Measurements from ENCODE around the gene ZNF438. TPM values are rescaled to one million over a fixed set of nuclear protein-coding genes. Genes with fewer than 3 reads are reported as not detected.

Gene ZNF438
- total RNA-seq, 2 experiments from 2014 or later: 2.1 to 2.5 TPM

DNA sequence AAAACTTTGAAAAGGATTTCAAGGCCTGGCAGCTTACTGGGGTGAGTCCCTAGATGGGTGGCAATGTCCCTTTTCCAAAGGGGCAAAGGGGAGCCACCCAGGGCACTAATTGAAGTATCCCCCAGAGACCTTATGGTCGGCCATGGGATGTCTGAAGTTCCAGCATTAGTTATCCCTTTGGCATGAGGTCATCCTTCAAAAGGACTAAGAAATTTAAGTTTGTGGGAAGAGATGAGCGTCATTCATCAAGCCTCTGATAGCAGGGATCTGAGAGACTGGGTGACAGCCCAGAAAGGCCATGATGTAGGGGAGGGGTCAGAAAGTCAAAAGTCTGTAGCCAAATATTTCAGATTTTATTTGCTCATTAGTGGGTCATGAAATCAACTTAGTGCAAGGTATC, 195.3 kb downstream of the ZNF438 start:
- no peak overlapping the region for H3K4me3 Mint-ChIP-seq
- DNase-seq: no peak
- H3K4me1 Mint-ChIP-seq: no peaks in the 10 kb centered on the region
- no peaks in the 10 kb centered on the region for H3K9me3 Mint-ChIP-seq
- H3K36me3 Mint-ChIP-seq: peaks cover 3% of the 10 kb centered on the region
- no peaks in the 10 kb centered on the region for H3K27me3 Mint-ChIP-seq
- no peak overlapping the region for H3K27ac Mint-ChIP-seq

DNA sequence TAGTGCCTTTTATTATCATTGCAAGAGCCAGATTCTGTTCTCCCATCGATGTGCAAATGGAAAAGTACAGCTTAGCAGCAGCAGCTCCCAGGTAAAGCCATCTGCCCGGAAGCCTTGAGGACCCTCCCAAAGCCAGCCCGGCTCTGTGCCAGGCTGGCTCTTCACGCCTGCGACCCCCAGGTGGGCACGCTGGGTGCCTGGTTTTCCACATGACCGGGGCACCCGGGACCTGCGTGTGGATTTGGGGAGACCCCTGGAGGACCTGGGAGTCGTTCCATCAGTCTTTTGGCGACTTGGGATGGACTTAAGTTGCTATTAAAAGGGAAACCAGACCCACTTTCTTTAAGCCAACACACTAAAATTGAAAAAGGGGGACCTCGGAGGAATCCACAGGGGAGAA, 196.5 kb downstream of the ZNF438 start:
- Mint-ChIP-seq H3K27me3 (no peaks in the 10 kb centered on the region), H3K4me1 (no peaks in the 10 kb centered on the region), H3K9me3 (no peaks in the 10 kb centered on the region), H3K4me3 (no peak overlapping the region), H3K27ac (no peak overlapping the region), H3K36me3 (peaks cover 3% of the 10 kb centered on the region)
- no peak for DNase-seq

DNA sequence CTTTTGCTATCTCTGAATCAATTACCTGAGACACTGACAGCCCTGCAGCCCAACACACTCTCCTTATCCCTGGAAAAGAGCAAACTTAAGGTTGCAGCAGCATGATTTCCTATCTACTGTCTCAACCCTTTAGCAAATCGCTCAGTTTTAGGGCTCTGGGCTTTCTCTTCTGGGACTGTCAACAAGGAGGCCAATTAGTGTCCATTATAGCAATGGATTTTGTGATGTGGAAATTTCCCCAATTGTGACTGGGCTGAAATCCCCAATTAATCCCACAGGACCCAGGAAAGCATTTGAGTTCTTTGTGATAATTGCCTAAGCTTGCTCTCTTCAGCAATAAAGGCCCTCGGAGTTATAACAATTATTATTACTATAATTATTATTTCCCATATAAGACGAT, 197.0 kb downstream of the ZNF438 start:
- H3K9me3 Mint-ChIP-seq: no peaks in the 10 kb centered on the region

DNA sequence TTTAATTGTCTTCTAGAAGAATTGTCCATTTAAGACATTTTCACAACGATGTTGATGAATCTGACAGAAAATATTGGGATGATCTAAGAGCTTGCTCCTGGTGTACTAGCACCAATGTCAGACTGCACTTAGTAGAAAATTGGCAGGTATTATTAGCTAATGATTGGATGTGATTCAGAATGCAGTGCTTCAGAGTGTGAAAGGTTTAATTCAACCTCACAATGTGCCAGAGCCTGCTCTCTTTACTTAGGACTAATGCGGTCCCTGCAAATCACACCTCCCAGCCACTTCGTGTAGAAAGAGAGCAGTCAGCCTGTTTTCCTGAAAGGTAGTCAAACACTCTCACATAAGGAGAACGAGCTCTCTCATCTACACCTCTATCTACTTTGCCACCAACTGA, 197.5 kb downstream of the ZNF438 start:
- no peak overlapping the region for H3K4me3 Mint-ChIP-seq
- H3K27ac Mint-ChIP-seq: no peak overlapping the region
- H3K4me1 Mint-ChIP-seq: no peaks in the 10 kb centered on the region
- no peaks in the 10 kb centered on the region for H3K27me3 Mint-ChIP-seq
- DNase-seq: no peak
- peaks cover 3% of the 10 kb centered on the region for H3K36me3 Mint-ChIP-seq
- no peaks in the 10 kb centered on the region for H3K9me3 Mint-ChIP-seq

More for the DNA sequence above, 197.0 kb downstream of the ZNF438 start:
- H3K4me1 Mint-ChIP-seq: no peaks in the 10 kb centered on the region
- DNase-seq: no peak
- no peak overlapping the region for H3K27ac Mint-ChIP-seq
- no peak overlapping the region for H3K4me3 Mint-ChIP-seq
- peaks cover 3% of the 10 kb centered on the region for H3K36me3 Mint-ChIP-seq
- H3K27me3 Mint-ChIP-seq: no peaks in the 10 kb centered on the region

- Mint-ChIP-seq H3K27me3 (no peaks in the 10 kb centered on the region), H3K36me3 (peaks cover 3% of the 10 kb centered on the region), H3K4me3 (no peak overlapping the region), H3K27ac (no peak overlapping the region), H3K4me1 (no peaks in the 10 kb centered on the region), H3K9me3 (no peaks in the 10 kb centered on the region)
- no peak for DNase-seq
Observed at GRCh38 chr10:30833628-30833970, 198.1 kb downstream of the ZNF438 start.

GRCh38 chr10:30832749-30833627, 198.7 kb downstream of the ZNF438 start:
- Mint-ChIP-seq H3K4me1 (no peaks in the 10 kb centered on the region), H3K27me3 (no peaks in the 10 kb centered on the region), H3K4me3 (no peak overlapping the region), H3K27ac (no peak overlapping the region), H3K9me3 (no peaks in the 10 kb centered on the region), H3K36me3 (peaks cover 3% of the 10 kb centered on the region)
- DNase-seq: no peak

GRCh38 chr10:30832001-30832748, 199.5 kb downstream of the ZNF438 start:
- H3K36me3 Mint-ChIP-seq: peaks cover 3% of the 10 kb centered on the region
- H3K4me1 Mint-ChIP-seq: no peaks in the 10 kb centered on the region
- no peaks in the 10 kb centered on the region for H3K9me3 Mint-ChIP-seq
- no peaks in the 10 kb centered on the region for H3K27me3 Mint-ChIP-seq
- H3K4me3 Mint-ChIP-seq: no peak overlapping the region
- no peak overlapping the region for H3K27ac Mint-ChIP-seq
- DNase-seq: no peak

DNA sequence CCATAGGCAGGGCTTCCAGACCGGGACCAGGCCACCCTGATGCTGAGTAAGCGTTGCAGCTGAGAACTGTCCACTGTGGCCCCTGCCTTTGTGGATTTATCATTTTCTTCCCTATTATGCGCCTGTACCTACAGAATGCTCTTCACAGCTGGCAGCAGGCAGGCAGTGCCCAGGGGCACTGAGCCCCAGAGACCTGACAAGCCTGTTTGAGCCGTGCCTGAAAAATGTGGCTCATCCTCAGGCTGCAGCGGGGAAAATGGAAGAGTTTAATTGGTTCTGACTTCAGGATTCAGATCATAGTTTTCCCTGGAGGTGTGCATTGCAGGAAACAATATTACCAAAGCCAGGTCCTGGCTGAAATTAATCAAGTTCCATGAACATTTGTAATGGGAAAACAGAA, 200.2 kb downstream of the ZNF438 start:
- Mint-ChIP-seq H3K27me3 (no peaks in the 10 kb centered on the region), H3K4me3 (no peak overlapping the region), H3K4me1 (no peaks in the 10 kb centered on the region), H3K9me3 (no peaks in the 10 kb centered on the region), H3K27ac (no peak overlapping the region), H3K36me3 (peaks cover 3% of the 10 kb centered on the region)
- no peak for DNase-seq

- Mint-ChIP-seq H3K4me3 (no peak overlapping the region), H3K4me1 (no peaks in the 10 kb centered on the region), H3K27me3 (no peaks in the 10 kb centered on the region), H3K27ac (no peak overlapping the region), H3K9me3 (no peaks in the 10 kb centered on the region), H3K36me3 (peaks cover 2% of the 10 kb centered on the region)
- DNase-seq: no peak
Observed at GRCh38 chr10:30830315-30831230, 201.1 kb downstream of the ZNF438 start.

DNA sequence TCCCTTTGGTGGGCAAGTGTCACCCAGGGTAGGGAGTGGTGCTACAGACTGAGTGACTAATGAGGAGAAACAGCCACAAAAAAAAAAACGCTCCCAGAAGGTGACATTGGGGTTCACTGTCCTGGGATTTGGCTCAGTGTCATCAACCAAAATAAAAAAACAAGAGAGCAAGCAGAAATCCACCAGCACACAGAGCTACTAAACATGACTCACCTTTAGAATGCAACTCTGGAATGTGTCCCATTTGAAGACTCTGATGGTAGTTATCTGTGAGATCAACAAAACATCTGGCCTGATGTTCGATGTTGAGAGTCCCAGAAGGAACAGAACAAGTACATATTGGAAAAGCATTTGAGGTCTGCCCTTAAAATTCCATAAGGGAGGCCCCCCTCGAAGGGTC, 201.8 kb downstream of the ZNF438 start:
- H3K4me1 Mint-ChIP-seq: no peaks in the 10 kb centered on the region
- no peaks in the 10 kb centered on the region for H3K27me3 Mint-ChIP-seq
- H3K4me3 Mint-ChIP-seq: no peak overlapping the region
- no peak for DNase-seq
- no peaks in the 10 kb centered on the region for H3K9me3 Mint-ChIP-seq
- H3K36me3 Mint-ChIP-seq: no peaks in the 10 kb centered on the region
- no peak overlapping the region for H3K27ac Mint-ChIP-seq

DNA sequence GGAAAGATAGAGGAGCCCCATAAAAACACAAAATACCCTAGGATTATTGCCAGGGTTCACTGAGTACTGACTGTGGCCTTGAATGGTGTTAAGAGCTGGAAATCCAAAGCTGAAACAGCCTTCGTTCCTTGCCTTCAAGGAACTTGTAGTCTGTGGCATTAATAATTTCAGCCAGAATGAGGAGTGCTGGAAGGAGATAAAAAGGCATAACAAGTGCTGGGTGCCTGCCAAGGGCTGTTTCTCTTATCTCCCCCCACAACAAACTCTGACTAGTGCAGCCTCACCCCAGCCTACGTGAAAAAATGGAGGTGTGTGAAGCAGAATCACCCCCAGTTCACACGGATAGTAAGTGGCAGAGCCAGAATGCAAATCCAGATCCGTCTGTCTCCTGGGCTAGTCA, 203.0 kb downstream of the ZNF438 start:
- Mint-ChIP-seq H3K4me3 (no peak overlapping the region), H3K27ac (no peak overlapping the region), H3K4me1 (no peaks in the 10 kb centered on the region), H3K27me3 (no peaks in the 10 kb centered on the region), H3K9me3 (no peaks in the 10 kb centered on the region), H3K36me3 (no peaks in the 10 kb centered on the region)
- no peak for DNase-seq

DNA sequence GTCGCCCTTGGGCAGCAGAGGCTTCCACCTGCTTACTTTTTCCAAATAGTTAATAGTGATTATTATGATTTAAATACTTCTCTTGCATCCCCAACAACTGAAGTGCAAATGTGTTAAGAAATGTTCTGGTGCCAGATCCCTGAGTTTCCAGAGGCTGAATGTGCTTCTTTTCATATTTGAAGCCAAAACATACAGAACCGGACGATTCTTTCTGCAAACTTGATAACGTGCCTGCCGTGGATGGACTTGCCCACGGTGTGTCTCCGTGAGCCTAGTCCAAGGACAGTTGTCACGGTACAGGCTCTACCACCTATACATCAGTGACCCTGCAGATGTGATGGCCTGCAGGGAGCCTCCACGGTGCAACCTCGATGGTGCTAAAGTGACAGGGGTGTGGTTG, 203.5 kb downstream of the ZNF438 start:
- DNase-seq: no peak
- Mint-ChIP-seq H3K9me3 (no peaks in the 10 kb centered on the region), H3K27me3 (no peaks in the 10 kb centered on the region), H3K36me3 (no peaks in the 10 kb centered on the region), H3K4me1 (no peaks in the 10 kb centered on the region), H3K4me3 (no peak overlapping the region), H3K27ac (no peak overlapping the region)

GRCh38 chr10:30827531-30828120, 204.0 kb downstream of the ZNF438 start:
- DNase-seq: no peak
- Mint-ChIP-seq H3K4me1 (no peaks in the 10 kb centered on the region), H3K4me3 (no peak overlapping the region), H3K9me3 (no peaks in the 10 kb centered on the region), H3K27me3 (no peaks in the 10 kb centered on the region), H3K36me3 (no peaks in the 10 kb centered on the region), H3K27ac (no peak overlapping the region)

- DNase-seq: no peak
- H3K36me3 Mint-ChIP-seq: no peaks in the 10 kb centered on the region
- no peaks in the 10 kb centered on the region for H3K27me3 Mint-ChIP-seq
- H3K27ac Mint-ChIP-seq: no peak overlapping the region
- H3K9me3 Mint-ChIP-seq: no peaks in the 10 kb centered on the region
- H3K4me1 Mint-ChIP-seq: no peaks in the 10 kb centered on the region
- no peak overlapping the region for H3K4me3 Mint-ChIP-seq
Observed at GRCh38 chr10:30826679-30827078, 205.0 kb downstream of the ZNF438 start.

DNA sequence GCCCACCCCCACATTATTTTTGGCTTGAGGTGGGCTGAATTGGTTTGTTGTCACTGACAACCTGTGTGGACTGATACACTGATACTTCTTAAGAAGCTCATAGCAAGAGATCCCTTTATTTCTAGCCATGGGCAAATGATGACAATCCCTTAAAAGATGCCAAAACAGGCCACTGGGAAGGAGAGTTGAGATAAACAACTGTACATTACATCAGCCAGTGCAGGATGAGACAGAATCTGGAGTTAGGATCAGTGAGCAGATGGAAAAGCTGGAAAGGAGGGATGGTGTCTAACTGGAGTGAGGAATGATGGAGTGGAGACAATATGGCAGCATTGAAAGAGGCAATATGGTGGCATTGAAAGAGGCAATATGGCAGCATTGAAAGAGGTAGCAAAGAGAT, 206.2 kb downstream of the ZNF438 start:
- H3K36me3 Mint-ChIP-seq: no peaks in the 10 kb centered on the region
- H3K4me1 Mint-ChIP-seq: peaks cover under 1% of the 10 kb centered on the region
- no peak overlapping the region for H3K27ac Mint-ChIP-seq
- H3K4me3 Mint-ChIP-seq: no peak overlapping the region
- H3K9me3 Mint-ChIP-seq: no peaks in the 10 kb centered on the region
- DNase-seq: no peak
- H3K27me3 Mint-ChIP-seq: no peaks in the 10 kb centered on the region

All from activated naive CD8-positive, alpha-beta T cell treated with anti-CD3 and anti-CD28 coated beads for 36 hours (primary cell).